CD4-positive, alpha-beta T cell (primary cell): ENCODE data around the gene MACROD2. TPM values are rescaled to one million over a fixed set of nuclear protein-coding genes. Genes with fewer than 3 reads are reported as not detected.
A peak's percentile ranks its signal among the peaks of the same experiment; 100 is the strongest.

Experiments used
- ATAC-seq: fragments of 200-7000 bp; cut with Tn5 transposase; one replicate; pipeline ENCODE4 v1.10.0; 2022; ENCODE audit warnings: mild to moderate bottlenecking; ENCODE audit not compliant: poor library complexity
- CTCF ChIA-PET: fragments of 350-600 bp; sonication (Branson Sonifier 250); formaldehyde crosslinking; loops from one replicate; lab custom pipeline; 2021; ENCODE audit warnings: antibody characterized with exemption, inconsistent platforms; lab: Charles Lee
- POLR2A ChIA-PET: fragments of 350-600 bp; sonication (Branson Sonifier 250); formaldehyde crosslinking; loops from one replicate; lab custom pipeline; 2021; ENCODE audit warnings: antibody characterized with exemption, inconsistent platforms; lab: Charles Lee
- DNase-seq, 14 experiments: peaks; one replicate each; pipeline ENCODE4 v3.0.0-alpha.2; 2013 to 2020; ENCODE audit warnings: mixed read lengths in 2 of 14
- H3K27ac ChIP-seq, 2 donors: one replicate each; pipeline versions ENCODE4 v1.5.1 to v1.7.0; 2013; ENCODE audit warnings: low read length in 2 of 2, low read depth in 1 of 2, mild to moderate bottlenecking in 1 of 2
- H3K27me3 ChIP-seq, 2 experiments: 1 replicate in 1 of 2; 2 replicates in 1 of 2; pipeline versions ENCODE4 v1.6.1 to v1.7.0; 2013; ENCODE audit warnings: low read length in 2 of 2, control low read depth in 1 of 2, mild to moderate bottlenecking in 1 of 2, moderate library complexity in 1 of 2; ENCODE audit not compliant: insufficient read depth in 2 of 2, control insufficient read depth in 1 of 2
- H3K36me3 ChIP-seq: one replicate; pipeline ENCODE4 v1.6.1; 2013; ENCODE audit warnings: low read length, control low read depth; ENCODE audit not compliant: insufficient read depth
- H3K4me1 ChIP-seq: one replicate; pipeline ENCODE4 v1.6.1; 2013; ENCODE audit warnings: low read length, control low read depth; ENCODE audit not compliant: insufficient read depth
- H3K4me3 ChIP-seq: one replicate; pipeline ENCODE4 v1.5.1; 2013; ENCODE audit warnings: mild to moderate bottlenecking, low read length, moderate library complexity
- H3K9me3 ChIP-seq, 2 experiments: 1 replicate in 1 of 2; 2 replicates in 1 of 2; pipeline versions ENCODE4 v1.6.1 to v1.7.0; 2013; ENCODE audit warnings: low read length in 2 of 2, mild to moderate bottlenecking in 2 of 2, control low read depth in 1 of 2, moderate library complexity in 1 of 2; ENCODE audit not compliant: control insufficient read depth in 1 of 2, insufficient read depth in 1 of 2
- H3K27ac Mint-ChIP-seq: one replicate; pipeline ENCODE4 v1.8.0; 2020; ENCODE audit warnings: mixed read lengths
- H3K27me3 Mint-ChIP-seq: one replicate; pipeline ENCODE4 v1.8.0; 2021; ENCODE audit warnings: mixed read lengths
- H3K36me3 Mint-ChIP-seq: one replicate; pipeline ENCODE4 v1.8.0; 2021; ENCODE audit warnings: low read depth, mixed read lengths
- H3K4me1 Mint-ChIP-seq: one replicate; pipeline ENCODE4 v1.8.0; 2021; ENCODE audit warnings: low read depth, mixed read lengths
- H3K4me3 Mint-ChIP-seq: one replicate; pipeline ENCODE4 v1.8.0; 2020; ENCODE audit warnings: mild to moderate bottlenecking, mixed read lengths
- H3K9me3 Mint-ChIP-seq: one replicate; pipeline ENCODE4 v1.8.0; 2020; ENCODE audit warnings: mixed read lengths
- intact Hi-C, 2 experiments: fragments of 100-400 bp; cut with DNase I in 1 of 2; cut with micrococcal nuclease in 1 of 2; formaldehyde crosslinking; loops; one replicate each; pipeline versions ENCODE4 v1.15.1 to v1.9.0; 2023 to 2025; cut with DNase I, micrococcal nuclease
- total RNA-seq, 174 experiments: library from RNA in 2 of 174; stranded (reverse) in 2 of 174; gene quantifications; one replicate each; pipeline ENCODE4 v1.2.3 and lab custom pipeline; 2021 to 2026
- TF ChIP-seq, protein P1 (sequence below): fragments of 200-600 bp; IDR thresholded peaks from one replicate; pipeline ENCODE4 v1.8.0; 2022; ENCODE audit warnings: antibody characterized with exemption, mild to moderate bottlenecking

The MACROD2 gene
- total RNA-seq, 2 experiments from 2014 or later = not detected

DNA sequence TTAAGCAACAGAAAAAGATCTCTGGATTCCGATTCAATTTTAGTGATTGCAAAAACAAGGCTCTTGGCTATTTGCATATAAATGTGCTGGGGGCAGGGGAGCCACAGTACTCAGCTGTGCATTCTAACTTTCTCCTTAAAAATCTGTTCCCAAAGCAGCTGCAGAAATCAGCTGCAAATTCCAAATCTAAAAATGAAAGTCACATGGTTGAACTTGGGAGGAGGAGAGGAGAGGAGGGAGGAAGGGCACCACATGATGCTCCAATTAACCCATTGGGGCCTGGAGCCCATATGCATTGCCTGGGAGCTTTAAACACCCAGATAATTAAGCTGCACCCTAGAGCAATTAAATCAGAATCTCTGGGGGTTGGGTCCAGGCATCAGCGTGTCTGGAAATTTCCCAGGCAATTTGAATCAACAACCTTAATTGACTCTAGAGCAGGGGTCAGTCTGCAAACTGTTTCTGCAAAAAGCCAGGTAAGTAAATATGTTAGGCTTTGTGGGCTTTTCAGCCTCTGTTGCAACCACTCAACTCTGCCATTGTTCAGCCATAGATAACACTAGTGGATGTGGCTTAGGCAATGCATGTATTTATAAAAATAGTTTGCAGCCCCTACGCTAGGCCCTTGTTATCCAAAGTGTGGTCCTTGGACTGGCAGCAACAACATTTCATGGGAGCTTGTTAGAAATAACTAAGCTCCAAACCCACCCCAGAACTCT, 2069.8 kb downstream of the MACROD2 start:
- H3K4me3 Mint-ChIP-seq = no peak overlapping the region
- H3K27ac Mint-ChIP-seq = no peak overlapping the region
- no peaks in the 10 kb centered on the region for H3K27me3 Mint-ChIP-seq
- no peaks in the 10 kb centered on the region for H3K4me1 Mint-ChIP-seq
- Histone ChIP-seq H3K4me1 (no peaks in the 10 kb centered on the region), H3K27me3 (no peaks in the 10 kb centered on the region), H3K9me3 (peaks cover 0 to 8% of the 10 kb centered on the region in 2 experiments), H3K4me3 (no peak overlapping the region), H3K27ac (no peak overlapping the region), H3K36me3 (no peaks in the 10 kb centered on the region)
- TF ChIP-seq, protein P1, sequence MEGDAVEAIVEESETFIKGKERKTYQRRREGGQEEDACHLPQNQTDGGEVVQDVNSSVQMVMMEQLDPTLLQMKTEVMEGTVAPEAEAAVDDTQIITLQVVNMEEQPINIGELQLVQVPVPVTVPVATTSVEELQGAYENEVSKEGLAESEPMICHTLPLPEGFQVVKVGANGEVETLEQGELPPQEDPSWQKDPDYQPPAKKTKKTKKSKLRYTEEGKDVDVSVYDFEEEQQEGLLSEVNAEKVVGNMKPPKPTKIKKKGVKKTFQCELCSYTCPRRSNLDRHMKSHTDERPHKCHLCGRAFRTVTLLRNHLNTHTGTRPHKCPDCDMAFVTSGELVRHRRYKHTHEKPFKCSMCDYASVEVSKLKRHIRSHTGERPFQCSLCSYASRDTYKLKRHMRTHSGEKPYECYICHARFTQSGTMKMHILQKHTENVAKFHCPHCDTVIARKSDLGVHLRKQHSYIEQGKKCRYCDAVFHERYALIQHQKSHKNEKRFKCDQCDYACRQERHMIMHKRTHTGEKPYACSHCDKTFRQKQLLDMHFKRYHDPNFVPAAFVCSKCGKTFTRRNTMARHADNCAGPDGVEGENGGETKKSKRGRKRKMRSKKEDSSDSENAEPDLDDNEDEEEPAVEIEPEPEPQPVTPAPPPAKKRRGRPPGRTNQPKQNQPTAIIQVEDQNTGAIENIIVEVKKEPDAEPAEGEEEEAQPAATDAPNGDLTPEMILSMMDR = no peak
- peaks cover 15% of the 10 kb centered on the region for H3K9me3 Mint-ChIP-seq
- ChIA-PET POLR2A (no interaction called here), CTCF (no interaction called here)
- ATAC-seq (no peak), DNase-seq (no peak)
- H3K36me3 Mint-ChIP-seq = no peaks in the 10 kb centered on the region
- intact Hi-C loops = no loop called here

DNA sequence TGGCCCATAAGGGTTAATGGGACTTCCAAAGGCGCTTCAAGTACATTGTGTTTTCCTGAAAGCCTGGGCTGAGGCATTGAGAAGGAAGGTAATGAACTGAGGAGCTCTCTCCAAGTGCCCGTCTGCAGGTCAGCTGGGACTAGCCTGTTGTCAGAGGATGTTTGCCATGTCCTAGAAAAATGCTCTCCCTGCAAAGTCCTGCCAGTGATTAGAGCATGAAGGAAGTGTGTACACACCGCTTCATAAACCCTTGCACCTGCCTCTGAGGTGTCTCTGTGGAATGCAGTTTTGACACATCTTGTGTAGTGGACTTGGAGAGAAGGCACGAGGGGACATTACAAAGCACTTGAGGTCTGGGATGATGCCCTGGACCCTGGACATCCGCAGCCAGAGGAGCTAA, 2071.3 kb downstream of the MACROD2 start:
- intact Hi-C loops = no loop called here
- Mint-ChIP-seq H3K4me1 (no peaks in the 10 kb centered on the region), H3K27me3 (no peaks in the 10 kb centered on the region), H3K36me3 (no peaks in the 10 kb centered on the region), H3K9me3 (peaks cover 20% of the 10 kb centered on the region), H3K4me3 (no peak overlapping the region), H3K27ac (no peak overlapping the region)
- H3K4me3 ChIP-seq = no peak overlapping the region
- DNase-seq = no peak
- H3K27ac ChIP-seq = no peak overlapping the region
- H3K27me3 ChIP-seq = no peaks in the 10 kb centered on the region
- TF ChIP-seq, protein P1 = no peak
- no peaks in the 10 kb centered on the region for H3K36me3 ChIP-seq
- no peak for ATAC-seq
- ChIA-PET POLR2A (no interaction called here), CTCF (no interaction called here)
- H3K9me3 ChIP-seq = peaks cover 0 to 8% of the 10 kb centered on the region in 2 experiments
- H3K4me1 ChIP-seq = no peaks in the 10 kb centered on the region

DNA sequence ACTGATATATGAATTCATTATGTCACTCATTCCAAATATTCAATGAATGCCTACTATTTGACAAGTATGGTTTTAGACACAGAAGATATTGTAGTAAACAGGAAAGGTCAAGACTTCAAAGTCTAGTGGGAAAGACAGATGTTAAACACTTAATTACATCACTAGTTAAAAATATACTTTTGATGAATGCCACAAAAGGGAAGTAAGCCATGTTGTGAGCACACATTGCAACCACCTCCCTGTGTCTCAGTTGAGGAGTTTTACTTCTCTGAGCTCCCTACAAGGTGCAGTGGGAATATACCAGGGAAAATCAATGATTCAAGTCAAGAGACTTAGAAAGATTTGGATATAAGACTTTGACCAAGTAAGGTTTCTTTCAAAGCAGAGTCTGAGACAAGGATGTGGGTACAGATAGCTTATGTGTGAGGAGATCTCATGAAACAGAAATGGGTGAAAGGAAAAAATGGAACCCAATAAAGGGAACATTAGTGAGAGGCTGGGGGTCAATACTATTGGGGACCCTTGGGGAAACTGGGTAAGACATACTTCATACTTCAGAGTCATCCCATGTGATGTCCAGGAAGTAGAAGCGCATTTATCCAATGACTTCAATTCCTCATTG, 2074.2 kb downstream of the MACROD2 start:
- Histone ChIP-seq H3K36me3 (no peaks in the 10 kb centered on the region), H3K27me3 (no peaks in the 10 kb centered on the region), H3K27ac (no peak overlapping the region), H3K9me3 (peaks cover 0 to 8% of the 10 kb centered on the region in 2 experiments), H3K4me1 (no peaks in the 10 kb centered on the region), H3K4me3 (no peak overlapping the region)
- Mint-ChIP-seq H3K9me3 (peaks cover 20% of the 10 kb centered on the region), H3K27ac (no peak overlapping the region), H3K4me1 (no peaks in the 10 kb centered on the region), H3K27me3 (no peaks in the 10 kb centered on the region), H3K36me3 (no peaks in the 10 kb centered on the region), H3K4me3 (no peak overlapping the region)
- ChIA-PET CTCF (no interaction called here), POLR2A (no interaction called here)
- ATAC-seq (no peak), DNase-seq (peak in 1 of 14 experiments; percentile 4)
- TF ChIP-seq, protein P1 = no peak
- intact Hi-C loops = no loop called here
